Left renal cortex interstitium (tissue), 4 donors: ENCODE measurements around the gene UBE2L6. TPM values are rescaled to one million over a fixed set of nuclear protein-coding genes. Genes with fewer than 3 reads are reported as not detected.

Experiments
- DNase-seq, 4 donors: peaks; one replicate each; pipeline ENCODE4 v3.0.0-alpha.2; 2013; ENCODE audit warnings: low read depth in 4 of 4, low spot score in 2 of 4, missing footprints in 1 of 4
- polyA plus RNA-seq, 4 donors: library from polyadenylated mRNA; unstranded; fragments of 120-200 nt; gene quantifications; one replicate each; pipeline ENCODE4 v1.2.1, GENCODE V29; 2013; ENCODE audit not compliant: insufficient read length in 4 of 4

UBE2L6 gene
- polyA plus RNA-seq, 4 donors, result 32.3 to 47.6 (median 44.0) TPM

- no peak for DNase-seq
These were observed 65.5 kb downstream of the UBE2L6 start for GRCh38 chr11:57501953-57502352.

Other genes starting within 250 kb of the UBE2L6 start
- gene TNKS1BP1, start 242.7 kb downstream of the UBE2L6 start, polyA plus RNA-seq, result 10 to 100 TPM; 65.8 to 74.5 (median 68.7) TPM
- gene SSRP1, start 231.8 kb downstream of the UBE2L6 start, polyA plus RNA-seq, result 100 to 1,000 TPM; 169 to 189 (median 183) TPM
- under 1 TPM; 0.46 to 0.85 (median 0.70) TPM for gene P2RX3, start 229.3 kb downstream of the UBE2L6 start, polyA plus RNA-seq
- 1 to 10 TPM in 1 of 4 donors, under 1 TPM in 3; 0.21 to 1.2 (median 0.69) TPM for gene PRG3, start 186.5 kb downstream of the UBE2L6 start, polyA plus RNA-seq
- 1 to 10 TPM in 2 of 4 donors, under 1 TPM in 2; 0.22 to 3.1 (median 1.1) TPM for gene PRG2, start 177.0 kb downstream of the UBE2L6 start, polyA plus RNA-seq
- gene SLC43A3, start 140.6 kb downstream of the UBE2L6 start, polyA plus RNA-seq, result 10 to 100 TPM; 19.8 to 24.7 (median 22.7) TPM
- 1 to 10 TPM; 3.0 to 3.9 (median 3.2) TPM for gene RTN4RL2, start 107.1 kb downstream of the UBE2L6 start, polyA plus RNA-seq
- gene SLC43A1, start 52.0 kb downstream of the UBE2L6 start, polyA plus RNA-seq, result 1 to 10 TPM; 6.7 to 8.8 (median 7.0) TPM
- gene TIMM10, start 36.9 kb downstream of the UBE2L6 start, polyA plus RNA-seq, result 10 to 100 TPM; 45.8 to 59.3 (median 52.2) TPM
- under 1 TPM; 0.11 to 0.46 (median 0.22) TPM for gene SMTNL1, start 30.1 kb downstream of the UBE2L6 start, polyA plus RNA-seq
- 100 to 1,000 TPM; 145 to 174 (median 160) TPM for gene SERPING1, start 30.0 kb upstream of the UBE2L6 start, polyA plus RNA-seq
- 1 to 10 TPM; 1.6 to 5.6 (median 3.2) TPM for gene YPEL4, start 82.2 kb upstream of the UBE2L6 start, polyA plus RNA-seq
- gene CLP1, start 90.1 kb upstream of the UBE2L6 start, polyA plus RNA-seq, result 10 to 100 TPM; 13.5 to 17.8 (median 15.6) TPM
- gene ZDHHC5, start 100.4 kb upstream of the UBE2L6 start, polyA plus RNA-seq, result 10 to 100 TPM; 50.0 to 55.6 (median 53.0) TPM
- 10 to 100 TPM; 16.7 to 25.9 (median 22.5) TPM for gene MED19, start 144.5 kb upstream of the UBE2L6 start, polyA plus RNA-seq
- gene TMX2, start 144.9 kb upstream of the UBE2L6 start, polyA plus RNA-seq, result 100 to 1,000 TPM; 108 to 120 (median 118) TPM
- 100 to 1,000 TPM; 110 to 168 (median 131) TPM for gene SELENOH, start 173.8 kb upstream of the UBE2L6 start, polyA plus RNA-seq
- under 1 TPM in 3 of 4 donors, not detected in 1; 0.24 to 0.49 (median 0.33) TPM for gene BTBD18, start 184.1 kb upstream of the UBE2L6 start, polyA plus RNA-seq
- 100 to 1,000 TPM; 181 to 247 (median 217) TPM for gene CTNND1, start 194.1 kb upstream of the UBE2L6 start, polyA plus RNA-seq